ENCODE results near the gene RAPSN.

Gene RAPSN

GRCh38 chr11:47434011-47434786 is 14.7 kb downstream of the RAPSN start:
- DNase-seq (ENCODE audit: low spot score) (no peak), FAIRE-seq (no peak)

GRCh38 chr11:47433157-47433556 is 15.8 kb downstream of the RAPSN start:
- DNase-seq (ENCODE audit: low spot score) (no peak), FAIRE-seq (no peak)

GRCh38 chr11:47431356-47432083 is 17.4 kb downstream of the RAPSN start:
- FAIRE-seq: no peak
- DNase-seq (ENCODE audit: low spot score): no peak

GRCh38 chr11:47430524-47430923 is 18.4 kb downstream of the RAPSN start:
- DNase-seq (ENCODE audit: low spot score) (no peak), FAIRE-seq (no peak)

- FAIRE-seq (peak; percentile 91), DNase-seq (ENCODE audit: low spot score) (peak; percentile 98)
Observed at GRCh38 chr11:47426062-47426956, 22.6 kb downstream of the RAPSN start, which contains the start of gene PSMC3. PSMC3 (minus strand) TSS chr11:47426439; CDS start chr11:47426279, 160 bp downstream.

- DNase-seq (ENCODE audit: low spot score) (no peak), FAIRE-seq (no peak)
Observed at GRCh38 chr11:47425611-47426010, 23.3 kb downstream of the RAPSN start.

- FAIRE-seq (no peak), DNase-seq (ENCODE audit: low spot score) (no peak)
Observed at GRCh38 chr11:47418454-47419259, 30.3 kb downstream of the RAPSN start.

GRCh38 chr11:47417712-47418111 is 31.2 kb downstream of the RAPSN start:
- DNase-seq (ENCODE audit: low spot score) (no peak), FAIRE-seq (peak; percentile 42)

- FAIRE-seq (peak; percentile 93), DNase-seq (ENCODE audit: low spot score) (peak; percentile 96)
Observed at GRCh38 chr11:47415949-47416472, 32.9 kb downstream of the RAPSN start.

GRCh38 chr11:47415091-47415854 is 33.7 kb downstream of the RAPSN start:
- FAIRE-seq (peak; percentile 85), DNase-seq (ENCODE audit: low spot score) (no peak)

- no peak for DNase-seq (ENCODE audit: low spot score)
- no peak for FAIRE-seq
Observed at GRCh38 chr11:47414685-47415070, 34.3 kb downstream of the RAPSN start.

GRCh38 chr11:47413908-47414684 is 34.8 kb downstream of the RAPSN start:
- FAIRE-seq (peak; percentile 71), DNase-seq (ENCODE audit: low spot score) (no peak)

- FAIRE-seq: no peak
- no peak for DNase-seq (ENCODE audit: low spot score)
Observed at GRCh38 chr11:47413351-47413750, 35.6 kb downstream of the RAPSN start.

GRCh38 chr11:47411884-47412746 is 36.8 kb downstream of the RAPSN start:
- FAIRE-seq (peak; percentile 77), DNase-seq (ENCODE audit: low spot score) (no peak)

GRCh38 chr11:47410370-47411264 is 38.3 kb downstream of the RAPSN start:
- FAIRE-seq: no peak
- DNase-seq (ENCODE audit: low spot score): no peak

- FAIRE-seq: no peak
- no peak for DNase-seq (ENCODE audit: low spot score)
Observed at GRCh38 chr11:47409440-47410369, 39.2 kb downstream of the RAPSN start.
